Activated T-helper 1 cell treated with anti-CD3 and anti-CD28 coated beads, Interleukin-2, amount 50 U/mL, for 16 hours (primary cell): ENCODE data around the gene GGT7.

Experiments used
- DNase-seq, 2 donors: peaks; one replicate each; pipeline ENCODE4 v3.0.0-alpha.2; 2020; ENCODE audit warnings: low read depth in 1 of 2, low spot score in 1 of 2

Gene GGT7

GRCh38 chr20:34797012-34797995 is 75.4 kb downstream of the GGT7 start:
- no peak for DNase-seq
